ENCODE data around the gene GLIS1.
"Not testable (repeated sequence)": the region's sequence is repeated elsewhere in the genome, so short reads cannot be mapped to it uniquely, and the experiment has no call there.

The GLIS1 gene

DNA sequence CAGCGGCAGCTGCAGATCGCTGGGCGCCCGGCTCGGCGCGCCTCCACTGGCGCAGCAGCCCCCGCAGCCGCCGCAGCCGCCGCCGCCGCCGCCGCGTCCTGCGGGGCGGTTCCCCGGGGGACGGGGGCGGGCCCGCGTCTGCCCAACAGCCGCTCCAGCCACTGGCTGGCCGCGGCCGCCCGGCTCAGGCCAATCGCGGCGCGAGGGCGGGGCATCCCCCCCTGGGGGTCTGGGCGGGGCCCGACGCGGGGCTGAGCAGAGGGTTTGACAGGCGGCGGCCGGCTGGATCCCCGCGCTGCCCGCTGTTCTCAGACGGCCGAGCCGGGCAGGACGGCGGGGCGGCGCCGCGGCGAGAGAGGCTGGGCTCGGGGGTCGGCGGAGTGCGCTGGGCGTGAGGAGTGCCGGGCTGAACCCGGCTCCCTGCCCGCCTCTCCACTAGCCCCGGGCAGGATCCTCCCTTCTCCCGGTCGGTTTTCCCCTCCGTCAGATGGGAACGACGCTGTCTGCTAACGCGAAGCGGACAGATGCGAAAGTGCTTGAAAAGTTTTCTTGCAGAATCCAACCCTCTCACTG is at the start of gene GLIS1:
Gene GLIS1, minus strand, starts transcription at position 56 of the 573 bp plus-strand sequence. CDS start 1,100 bp downstream, outside the sequence.
- DNase-seq (ENCODE audit: low read depth), result peak; percentile 39

DNA sequence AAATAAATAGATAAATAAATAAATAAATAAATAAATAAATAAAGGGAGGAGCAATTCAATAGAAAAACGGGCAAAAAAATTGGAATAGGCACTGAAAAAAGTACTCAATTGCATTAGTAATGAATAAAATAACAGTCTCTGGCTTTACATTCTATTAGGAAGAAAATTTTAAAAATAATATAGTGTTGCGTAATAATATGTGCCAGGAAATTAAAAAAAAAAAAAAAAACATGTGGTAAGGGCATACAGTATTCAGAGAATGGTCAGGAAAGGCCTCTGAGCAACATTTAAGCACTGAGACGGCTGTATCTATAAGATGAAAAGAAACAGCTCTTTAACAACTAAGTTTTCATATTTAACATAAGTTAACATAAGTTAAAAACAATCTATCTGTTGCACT is 48.7 kb upstream of the GLIS1 start:
- DNase-seq (ENCODE audit: low read depth), result no peak

DNA sequence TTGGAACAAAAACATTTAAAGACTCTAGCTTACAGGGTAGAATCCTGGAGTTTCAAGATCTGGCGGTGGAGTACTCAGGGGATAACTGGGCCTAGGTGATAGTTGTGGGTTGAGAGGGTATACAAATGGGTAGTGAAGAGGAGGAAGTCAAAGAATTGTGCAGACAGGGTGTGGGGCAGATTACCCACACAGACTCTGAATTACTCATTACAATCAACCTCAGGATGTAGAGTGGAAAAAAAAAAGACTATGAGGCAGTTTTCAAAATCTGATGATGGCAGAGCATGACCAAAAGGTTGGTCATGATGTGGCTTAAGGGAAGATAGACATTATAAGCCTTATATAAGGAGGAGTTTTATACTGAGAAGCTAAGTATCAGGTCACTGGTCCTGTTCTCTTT is 44.1 kb upstream of the GLIS1 start:
- no peak for DNase-seq (ENCODE audit: low read depth)

DNA sequence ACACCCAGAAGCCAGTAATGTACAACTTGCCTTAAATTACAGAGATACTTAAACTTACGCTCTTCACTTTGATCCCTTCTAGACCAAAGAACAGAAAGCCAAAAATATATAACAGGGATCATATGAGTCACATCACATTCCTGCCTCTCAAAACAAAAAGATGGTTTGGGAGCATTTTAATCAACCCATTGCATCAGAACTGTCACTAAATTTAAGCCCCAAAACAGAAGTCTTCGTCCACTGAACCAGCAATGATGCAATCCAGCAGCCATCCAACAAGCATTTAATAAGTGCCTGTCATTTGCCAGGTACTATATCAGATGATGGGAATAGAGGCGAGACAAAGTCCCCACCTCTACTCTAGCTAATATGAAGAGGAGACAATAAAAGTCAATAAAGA is 42.7 kb upstream of the GLIS1 start:
- DNase-seq (ENCODE audit: low read depth), result no peak

DNA sequence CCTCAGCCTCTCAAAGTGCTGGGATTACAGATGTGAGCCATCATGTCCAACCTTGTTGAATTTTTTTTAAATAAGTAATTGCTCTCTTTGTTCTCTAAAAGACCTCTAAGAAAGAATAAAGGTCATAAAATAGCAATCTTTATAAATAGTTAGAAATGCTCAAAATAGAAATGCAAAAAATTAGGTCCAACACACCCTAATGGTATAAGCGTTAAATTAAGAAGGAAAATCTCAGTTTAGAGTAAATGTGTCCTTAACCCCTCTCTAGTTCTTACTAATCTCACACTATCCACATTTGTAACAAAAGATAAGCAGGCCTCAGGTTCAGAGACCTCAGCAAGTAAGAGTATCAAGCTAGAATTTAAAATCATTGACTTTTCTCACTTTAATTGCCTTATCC is 38.3 kb upstream of the GLIS1 start:
- DNase-seq (ENCODE audit: low read depth), result no peak

DNA sequence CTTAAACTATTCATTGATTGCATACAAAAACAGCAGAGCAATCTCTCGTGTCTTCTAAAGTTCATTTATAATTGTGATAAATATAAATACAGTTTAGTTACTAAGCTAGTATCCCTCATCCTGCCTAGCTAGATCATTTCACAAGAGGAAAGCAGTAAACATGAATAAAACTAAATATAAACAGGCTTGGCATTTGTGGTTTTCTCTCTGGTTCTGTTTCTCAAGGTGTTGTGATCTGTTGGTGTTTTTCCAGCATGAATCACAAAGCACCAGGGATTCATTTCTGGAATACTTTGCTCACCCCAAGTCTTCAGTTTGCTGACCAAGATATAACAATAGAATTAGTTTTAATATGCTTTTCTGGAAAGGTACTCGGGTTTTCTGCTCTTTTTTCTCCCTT is 32.7 kb upstream of the GLIS1 start:
- DNase-seq (ENCODE audit: low read depth), result no peak

DNA sequence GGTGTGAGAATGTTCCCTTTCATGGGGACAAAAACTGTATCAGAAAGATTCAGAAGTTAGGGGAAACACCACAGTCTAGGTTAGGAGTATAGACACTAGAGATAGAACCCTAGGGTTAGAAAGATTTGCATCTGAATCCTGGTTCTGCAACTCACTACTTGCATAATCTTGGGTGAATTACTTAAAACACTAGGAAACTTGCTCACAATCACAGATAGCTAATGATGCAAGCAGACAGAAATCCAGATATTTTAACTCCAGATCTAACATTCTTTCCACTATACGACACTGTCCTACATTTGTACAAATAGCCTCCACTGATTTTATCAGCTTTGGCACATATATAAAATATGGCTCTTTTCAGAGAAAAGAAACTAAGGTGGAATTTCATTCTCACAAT is 30.8 kb upstream of the GLIS1 start:
- no peak for DNase-seq (ENCODE audit: low read depth)

DNA sequence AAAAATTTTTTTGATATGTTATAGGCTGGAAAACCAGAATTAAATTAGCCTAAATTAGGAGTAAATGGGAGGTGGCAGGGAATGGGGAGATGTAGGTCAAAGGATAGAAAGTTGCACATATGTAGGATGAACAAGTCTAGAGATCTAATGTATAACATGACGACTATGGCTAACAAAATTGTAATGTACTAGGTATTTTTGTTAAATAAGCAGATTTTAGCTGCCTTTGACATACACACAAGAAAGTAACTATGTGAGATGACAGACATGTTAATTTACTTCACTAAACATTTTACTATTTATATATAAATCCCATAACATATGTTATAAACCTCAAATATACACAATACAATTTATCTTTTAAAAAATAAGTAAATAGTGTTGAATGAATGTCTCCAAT is 30.2 kb upstream of the GLIS1 start:
- no peak for DNase-seq (ENCODE audit: low read depth)

DNA sequence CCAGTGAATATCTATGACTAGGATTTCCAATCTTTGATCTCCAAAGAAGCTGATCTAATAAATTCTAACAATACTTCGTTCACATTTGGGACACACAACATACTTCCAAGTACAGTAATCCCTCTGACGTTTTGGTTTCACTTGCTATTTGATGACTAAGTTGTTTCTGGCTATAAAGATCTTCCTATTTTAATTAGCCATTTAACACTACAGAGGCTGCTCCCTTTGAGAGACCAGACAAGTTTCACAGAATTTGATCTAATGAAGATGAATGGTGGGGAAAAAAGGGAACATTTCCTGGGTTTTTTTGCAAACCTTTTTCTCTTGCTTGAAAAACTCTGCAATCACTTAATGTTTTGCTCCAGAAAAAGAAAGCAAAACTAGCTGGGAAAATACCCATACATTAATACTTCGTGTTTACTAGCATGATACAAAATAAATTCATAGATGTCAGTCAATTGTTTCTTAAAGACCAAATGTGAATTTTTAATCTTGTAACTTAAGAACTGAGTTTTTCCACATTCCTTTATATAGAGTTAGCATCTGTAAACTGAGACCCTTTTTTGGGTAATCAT is 28.0 kb upstream of the GLIS1 start:
- no peak for DNase-seq (ENCODE audit: low read depth)

DNA sequence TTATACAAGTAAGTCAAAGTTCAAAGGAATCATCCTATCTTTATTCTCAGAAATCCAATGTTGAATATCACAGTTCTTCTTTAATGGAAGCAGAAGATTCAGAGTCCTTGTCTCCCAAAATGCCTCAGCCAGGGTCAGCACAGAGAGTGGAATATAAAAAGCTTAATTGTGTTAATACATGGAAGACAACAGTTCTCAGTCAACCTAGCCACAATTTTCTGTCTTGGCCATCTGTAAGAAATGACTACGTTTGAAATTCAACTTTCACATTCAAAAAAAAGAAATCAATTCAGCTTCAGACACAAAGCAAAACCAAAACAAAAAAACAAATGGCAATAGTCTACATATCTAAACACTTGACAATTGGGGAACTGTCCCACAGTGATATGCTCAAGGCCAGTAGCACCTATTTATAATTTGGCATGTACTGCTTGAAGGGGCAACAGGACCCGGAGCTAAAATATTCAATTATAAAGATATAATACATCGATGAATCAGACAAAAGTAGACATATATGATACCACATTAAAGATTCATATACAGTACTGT is 27.3 kb upstream of the GLIS1 start:
- DNase-seq (ENCODE audit: low read depth), result no peak

DNA sequence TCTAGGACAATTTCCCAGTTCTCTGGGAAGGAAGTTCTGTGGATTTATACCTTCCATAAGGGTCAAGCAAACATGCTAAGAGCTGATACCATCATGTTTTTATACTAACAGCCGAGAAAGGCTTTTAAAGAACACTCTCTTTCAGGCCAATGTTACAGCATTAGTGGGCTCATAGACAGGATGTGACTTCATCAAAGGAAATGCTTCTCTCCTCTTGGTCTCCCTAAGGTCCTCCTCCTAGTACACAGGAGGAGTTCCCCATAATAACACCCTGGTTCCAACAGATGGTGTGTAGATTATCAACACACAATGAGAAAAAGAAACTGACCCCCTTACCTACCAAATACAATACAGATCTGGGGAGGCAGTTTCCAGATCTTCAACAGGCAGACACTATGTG is 26.7 kb upstream of the GLIS1 start:
- DNase-seq (ENCODE audit: low read depth), result no peak

DNA sequence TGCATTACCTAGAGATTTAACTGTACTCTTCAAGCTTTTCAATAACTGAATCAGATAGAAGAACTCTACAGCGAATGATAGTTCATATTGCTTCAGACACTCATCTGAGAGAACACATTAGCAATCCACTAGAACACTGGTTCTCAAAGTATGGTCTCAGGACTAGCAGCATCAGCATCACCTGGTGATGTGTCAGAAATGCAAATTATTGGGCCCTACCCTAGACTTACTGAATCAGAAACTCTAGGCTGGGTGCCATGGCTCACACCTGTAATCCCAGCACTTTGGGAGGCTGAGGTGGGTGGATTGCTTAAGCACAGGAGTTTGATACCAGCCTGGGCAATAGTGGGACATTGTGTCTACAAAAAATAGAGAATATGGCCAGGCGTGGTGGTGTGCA is 24.9 kb upstream of the GLIS1 start:
- no peak for DNase-seq (ENCODE audit: low read depth)

DNA sequence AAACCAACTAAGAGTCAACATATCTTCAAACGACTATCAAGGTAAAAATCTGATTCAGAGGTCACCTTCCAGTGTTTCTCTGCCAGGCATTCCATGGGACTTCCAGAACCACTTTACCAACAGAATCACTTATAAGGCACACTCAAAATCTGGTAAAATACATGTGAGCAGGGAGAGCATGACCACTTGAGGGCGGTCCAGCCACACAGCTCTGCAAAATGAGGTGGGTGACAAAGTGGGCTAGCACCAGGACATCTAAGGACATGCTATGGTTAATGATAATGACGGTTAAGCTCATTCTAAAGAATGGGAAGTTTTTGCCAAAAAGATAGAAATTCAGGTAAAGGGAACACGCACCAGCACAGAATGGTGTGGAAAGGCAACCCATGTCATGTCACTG is 24.5 kb upstream of the GLIS1 start:
- DNase-seq (ENCODE audit: low read depth), result no peak

DNA sequence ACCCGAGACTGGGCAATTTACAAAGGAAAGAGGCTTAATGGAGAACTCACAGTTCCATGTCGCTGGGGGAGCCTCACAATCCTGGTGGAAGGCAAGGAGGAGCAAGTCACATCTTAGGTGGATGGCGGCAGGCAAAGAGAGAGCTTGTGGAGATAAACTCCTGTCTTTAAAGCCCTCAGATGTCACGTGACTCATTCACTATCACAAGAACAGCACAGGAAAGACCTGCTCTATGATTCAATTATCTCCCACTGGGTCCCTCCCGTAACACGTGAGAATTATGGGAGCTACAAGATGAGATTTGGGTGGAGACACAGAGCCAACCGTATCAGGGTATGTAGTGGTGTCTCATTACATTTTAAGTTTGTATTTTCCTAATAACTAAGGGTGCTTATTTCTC is 21.5 kb upstream of the GLIS1 start:
- not testable (repeated sequence) for DNase-seq (ENCODE audit: low read depth)

DNA sequence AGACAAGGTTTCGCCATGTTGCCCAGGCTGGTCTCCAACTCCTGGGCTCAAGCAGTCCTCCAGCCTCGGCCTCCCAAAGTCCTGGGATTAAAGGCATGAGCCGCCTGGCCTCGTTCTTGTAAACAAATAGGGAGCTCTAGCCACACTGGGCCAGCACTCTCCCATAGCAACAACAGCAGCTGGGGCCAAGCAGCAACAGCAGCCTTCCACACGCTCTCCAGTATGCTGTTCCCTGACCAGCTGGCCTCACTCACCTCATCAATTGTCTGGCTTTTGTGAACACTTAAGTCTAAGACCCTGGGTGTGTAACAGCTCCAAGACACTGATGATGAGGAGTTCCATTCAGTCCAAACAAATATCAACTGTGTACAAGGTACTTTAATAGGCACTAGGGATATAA is 16.9 kb upstream of the GLIS1 start:
- no peak for DNase-seq (ENCODE audit: low read depth)

DNA sequence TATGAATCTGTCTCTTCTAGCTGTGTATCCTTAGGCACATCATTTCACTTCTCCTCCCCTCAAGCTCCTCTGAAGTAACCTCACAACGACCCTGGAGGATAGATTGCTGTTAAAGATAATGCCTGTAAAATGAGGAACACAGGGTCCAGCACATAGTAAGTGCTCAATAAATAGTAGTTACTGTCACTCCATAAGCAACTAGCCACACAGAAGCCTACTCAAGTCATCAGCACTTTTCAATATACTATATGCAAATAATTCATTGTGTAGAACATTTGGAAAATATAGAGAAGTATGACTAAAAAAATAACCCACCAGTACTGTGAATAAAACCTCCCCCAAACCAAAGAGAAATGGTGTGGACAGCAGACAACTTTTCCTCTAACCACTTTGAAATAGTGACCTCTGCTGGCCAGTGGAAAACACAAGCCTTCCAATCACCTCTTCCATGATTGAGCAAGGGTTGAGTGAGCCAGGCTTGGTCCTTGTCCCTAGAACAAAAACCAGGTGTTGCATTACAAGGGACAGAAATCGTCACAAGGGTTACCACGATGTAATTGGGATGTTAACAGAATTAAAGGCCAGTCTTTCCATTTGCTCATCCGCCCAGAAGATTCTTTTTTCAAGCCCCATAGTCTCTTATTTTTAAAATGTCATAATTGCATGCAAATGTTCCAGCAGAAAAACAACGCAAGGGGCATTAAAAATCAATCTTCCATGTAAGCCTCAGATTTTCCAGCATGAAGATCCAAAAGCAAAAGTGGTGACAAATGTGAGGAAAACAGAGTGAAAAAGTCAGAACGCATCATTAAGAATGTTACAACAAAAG is 15.7 kb upstream of the GLIS1 start:
- DNase-seq (ENCODE audit: low read depth), result no peak

DNA sequence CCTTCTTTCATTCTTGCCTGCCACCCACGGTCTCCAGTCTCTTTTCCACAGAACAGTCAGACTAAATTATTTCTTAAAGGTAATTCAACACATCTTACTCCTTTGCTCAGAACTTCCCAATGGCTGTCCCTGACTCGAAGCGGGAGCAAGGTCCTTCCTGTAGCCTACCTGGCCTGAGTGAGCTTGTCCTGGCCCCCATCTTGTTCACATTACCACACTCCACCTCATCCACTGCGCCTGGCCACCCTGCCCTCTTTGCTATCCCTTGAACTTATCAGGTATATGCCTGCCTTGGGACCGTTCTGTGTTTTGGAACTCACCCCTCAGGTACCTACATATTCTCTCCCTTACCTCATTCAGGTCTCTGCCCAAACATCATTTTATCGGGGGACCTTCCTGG is 13.3 kb upstream of the GLIS1 start:
- no peak for DNase-seq (ENCODE audit: low read depth)

DNA sequence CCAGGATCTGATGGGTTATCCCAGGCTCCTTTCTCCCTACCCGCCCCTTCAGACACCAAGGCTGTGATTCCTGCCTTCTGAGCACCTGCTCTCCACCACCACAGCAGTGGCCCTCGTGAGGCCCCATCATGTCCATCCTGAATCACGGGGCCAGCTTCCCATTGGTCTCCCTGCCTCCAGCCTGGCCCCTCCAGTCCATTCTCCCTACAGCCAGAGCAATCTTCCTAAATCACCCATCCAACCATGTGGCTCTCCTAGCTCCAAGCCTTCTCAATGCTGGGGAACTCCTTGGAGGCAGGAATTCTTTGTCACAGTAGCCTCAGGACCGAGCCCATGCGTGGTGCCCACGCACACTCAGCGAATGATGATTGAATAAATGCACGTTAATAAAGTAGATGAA is 8.9 kb upstream of the GLIS1 start:
- DNase-seq (ENCODE audit: low read depth), result no peak

DNA sequence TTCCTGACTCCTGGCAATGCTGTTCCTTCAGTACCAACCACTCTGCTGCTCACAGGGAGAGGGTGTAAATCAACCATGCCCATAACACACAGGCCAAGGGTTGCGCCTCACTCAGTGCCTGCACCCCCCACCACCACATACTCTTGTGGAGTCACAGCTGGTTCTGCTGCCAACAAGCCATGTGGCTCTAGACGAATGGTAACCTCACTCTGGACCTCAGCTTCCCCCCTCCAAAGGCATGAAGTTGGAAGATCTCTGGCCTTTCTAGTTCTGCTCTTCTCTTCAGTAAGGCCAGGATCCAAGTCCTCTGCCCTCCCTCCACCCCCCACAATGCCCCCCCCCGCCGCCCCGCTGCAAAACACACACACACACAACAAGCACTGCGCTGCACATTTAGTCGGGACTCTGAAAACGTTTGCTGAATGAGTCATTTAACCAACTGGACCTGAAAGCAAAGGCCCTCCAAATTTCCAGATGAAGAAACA is 1.7 kb upstream of the GLIS1 start:
- DNase-seq (ENCODE audit: low read depth), result peak; percentile 34

DNA sequence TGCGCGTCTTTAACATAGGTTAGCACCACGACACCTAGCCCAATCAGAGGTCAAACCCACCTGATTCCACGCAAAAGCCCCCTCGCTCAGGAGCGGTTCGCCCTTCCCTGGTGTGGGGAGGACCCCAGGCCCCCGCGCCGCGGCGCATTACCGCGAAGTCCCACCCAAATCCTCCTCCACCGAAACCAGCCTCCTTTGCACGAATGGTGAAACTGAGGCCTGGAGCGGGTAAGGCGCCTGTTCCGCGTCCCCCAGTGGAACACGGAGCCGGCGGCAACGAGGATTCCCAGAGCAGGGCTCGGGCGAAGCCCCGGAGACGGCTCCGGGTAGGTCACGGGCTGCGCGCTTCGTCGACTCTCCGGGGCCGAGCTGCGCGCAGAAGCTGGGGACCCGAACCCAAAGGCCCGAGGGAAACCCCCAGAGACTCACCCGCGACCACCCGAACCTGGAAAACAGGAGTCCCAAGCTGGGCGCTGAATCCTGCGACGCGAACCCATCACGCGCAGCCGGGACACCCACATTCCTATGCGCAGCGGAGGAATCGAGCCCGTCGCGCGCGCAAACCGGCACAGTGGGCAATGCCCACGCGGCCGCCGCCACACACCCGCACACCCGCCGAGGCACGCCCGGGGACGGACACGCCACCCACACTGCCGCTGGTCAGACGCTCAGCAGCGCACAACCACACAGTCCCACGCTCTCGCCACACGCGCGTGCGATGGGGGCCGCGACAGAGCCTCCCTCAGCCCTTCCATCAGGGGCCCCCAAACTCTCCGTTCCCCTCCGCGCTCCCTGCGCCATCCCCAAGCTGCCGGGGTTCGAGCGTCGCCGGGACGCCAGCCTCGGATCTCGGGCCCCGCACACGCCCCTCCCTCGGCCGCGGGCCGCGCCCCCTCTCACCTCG is 507 bp downstream of the GLIS1 start:
- no peak for DNase-seq (ENCODE audit: low read depth)

DNA sequence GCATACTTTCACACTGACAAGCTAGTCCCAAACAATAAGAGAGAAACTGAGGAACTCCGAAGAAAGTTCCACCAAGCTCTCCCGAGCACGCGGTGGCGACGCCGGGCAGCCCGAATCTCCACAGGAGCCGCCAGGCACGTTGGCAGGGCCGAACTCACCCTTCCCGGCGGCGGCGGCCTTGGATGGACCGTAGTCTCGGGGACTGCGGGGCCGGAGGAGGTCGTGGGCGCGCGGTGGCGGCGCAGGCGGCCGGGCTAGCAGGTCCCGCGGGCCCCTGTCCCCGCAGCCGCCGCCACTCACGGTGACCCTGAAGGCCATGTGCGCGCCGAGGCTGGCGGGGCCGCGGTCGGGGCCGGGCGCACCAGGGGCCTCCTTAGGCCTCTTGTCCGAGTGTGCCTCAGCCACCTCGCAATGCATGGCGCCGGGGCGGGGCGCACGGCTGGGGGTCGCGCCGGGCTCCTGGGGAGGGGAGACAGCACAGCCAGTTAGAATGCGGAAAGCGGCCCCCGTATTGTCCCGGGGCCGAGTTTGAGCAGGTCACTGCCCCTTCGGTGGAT is 1.2 kb downstream of the GLIS1 start:
- no peak for DNase-seq (ENCODE audit: low read depth)

DNA sequence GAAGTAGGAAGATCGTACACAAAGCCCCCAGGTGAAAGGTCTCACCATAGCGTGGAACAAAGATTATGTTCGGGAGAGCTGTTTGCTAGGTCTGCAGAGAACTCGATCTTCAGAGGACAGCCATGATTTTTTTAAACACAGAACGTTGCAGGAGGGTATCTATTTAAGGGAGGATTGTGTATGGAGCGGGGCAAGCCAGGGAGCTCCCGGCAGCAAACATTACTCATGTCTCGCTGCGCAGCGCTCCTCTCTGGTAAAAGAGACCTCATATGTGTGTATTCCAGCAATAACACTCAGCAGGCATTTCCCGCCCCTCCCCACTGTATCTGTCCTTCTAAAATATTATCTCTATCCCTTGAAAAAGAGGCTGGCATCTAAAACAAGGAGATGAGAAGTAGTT is 2.7 kb downstream of the GLIS1 start:
- DNase-seq (ENCODE audit: low read depth), result no peak
